ENCODE measurements around the gene SYT5. TPM values are rescaled to one million over a fixed set of nuclear protein-coding genes. Genes with fewer than 3 reads are reported as not detected.

The SYT5 gene
- total and polyA plus RNA-seq, 9 of the 15 experiments (the other 6 are each of a cell fraction or from before 2014, with no cell fraction given): 1.3 to 20.9 (median 8.8) TPM

- TF ChIP-seq ZBTB11 (CRISPR knock-in tag; IDR thresholded peaks at IDR 0.05) (0 out of 6 replicates have a peak, but pooled peaks of 1 of the 3 experiments have one; percentile 15), CHAMP1 (IDR thresholded peaks at IDR 0.05) (no peak), USF1 (CRISPR knock-in tag; IDR thresholded peaks at IDR 0.05) (no peak), LCOR (CRISPR knock-in tag; IDR thresholded peaks at IDR 0.05) (peak; percentile 72; the same call in 1 of the 2 replicates), PML (IDR thresholded peaks at IDR 0.05; ENCODE audit: low read length) (peak; percentile 71), ZBTB33 (CRISPR knock-in tag; IDR thresholded peaks at IDR 0.05) (no peak), ZBTB17 (CRISPR knock-in tag; IDR thresholded peaks at IDR 0.05) (no peak), MBD1 (CRISPR knock-in tag; IDR thresholded peaks at IDR 0.05) (no peak), ZNF511 (CRISPR knock-in tag; IDR thresholded peaks at IDR 0.05) (no peak), RBM25 (IDR thresholded peaks at IDR 0.05; ENCODE audit: low read depth, low read length, severe bottlenecking) (no peak), KLF1 (tag; IDR thresholded peaks at IDR 0.05) (no peak), FOXA1 (IDR thresholded peaks at IDR 0.05; ENCODE audit: borderline replicate concordance) (no peak)
Observed at GRCh38 chr19:55158848-55159749, 21.0 kb downstream of the SYT5 start (continued).
